VCaP (cell line): Measurements from ENCODE around the gene BTBD10.

ENCODE experiments used
- H3K27ac ChIP-seq: fragments of 450-650 bp; 2 replicates; pipeline ENCODE4 v1.5.1; 2017
- TF ChIP-seq, protein P1 (sequence below): fragments of 450-650 bp; conservative IDR thresholded peaks from 2 replicates; pipeline ENCODE4 v1.5.1; 2017; ENCODE audit warnings: mild to moderate bottlenecking, moderate library complexity

The BTBD10 gene

DNA sequence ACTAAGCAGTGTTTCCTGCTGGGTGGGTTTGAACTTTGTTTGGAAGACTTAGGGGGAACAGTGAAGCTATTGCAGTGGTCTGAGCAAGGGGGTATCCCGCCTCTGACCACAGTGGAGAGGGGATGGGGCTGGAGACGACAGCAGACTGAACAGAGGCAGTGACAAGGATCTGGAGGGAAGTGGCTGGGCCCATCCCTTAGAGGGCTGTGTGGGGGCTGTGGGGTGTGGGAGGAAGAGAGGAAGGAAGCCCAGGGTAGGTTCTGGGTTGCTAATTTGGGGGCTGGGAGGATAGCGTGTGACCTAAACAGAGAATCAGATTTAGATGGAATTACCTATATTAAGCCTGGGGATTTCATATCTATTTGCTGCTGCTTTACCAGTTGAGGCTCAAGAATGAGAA, 114.7 kb downstream of the BTBD10 start:
- TF ChIP-seq, protein P1, sequence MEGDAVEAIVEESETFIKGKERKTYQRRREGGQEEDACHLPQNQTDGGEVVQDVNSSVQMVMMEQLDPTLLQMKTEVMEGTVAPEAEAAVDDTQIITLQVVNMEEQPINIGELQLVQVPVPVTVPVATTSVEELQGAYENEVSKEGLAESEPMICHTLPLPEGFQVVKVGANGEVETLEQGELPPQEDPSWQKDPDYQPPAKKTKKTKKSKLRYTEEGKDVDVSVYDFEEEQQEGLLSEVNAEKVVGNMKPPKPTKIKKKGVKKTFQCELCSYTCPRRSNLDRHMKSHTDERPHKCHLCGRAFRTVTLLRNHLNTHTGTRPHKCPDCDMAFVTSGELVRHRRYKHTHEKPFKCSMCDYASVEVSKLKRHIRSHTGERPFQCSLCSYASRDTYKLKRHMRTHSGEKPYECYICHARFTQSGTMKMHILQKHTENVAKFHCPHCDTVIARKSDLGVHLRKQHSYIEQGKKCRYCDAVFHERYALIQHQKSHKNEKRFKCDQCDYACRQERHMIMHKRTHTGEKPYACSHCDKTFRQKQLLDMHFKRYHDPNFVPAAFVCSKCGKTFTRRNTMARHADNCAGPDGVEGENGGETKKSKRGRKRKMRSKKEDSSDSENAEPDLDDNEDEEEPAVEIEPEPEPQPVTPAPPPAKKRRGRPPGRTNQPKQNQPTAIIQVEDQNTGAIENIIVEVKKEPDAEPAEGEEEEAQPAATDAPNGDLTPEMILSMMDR = no peak
- no peak overlapping the region for H3K27ac ChIP-seq

DNA sequence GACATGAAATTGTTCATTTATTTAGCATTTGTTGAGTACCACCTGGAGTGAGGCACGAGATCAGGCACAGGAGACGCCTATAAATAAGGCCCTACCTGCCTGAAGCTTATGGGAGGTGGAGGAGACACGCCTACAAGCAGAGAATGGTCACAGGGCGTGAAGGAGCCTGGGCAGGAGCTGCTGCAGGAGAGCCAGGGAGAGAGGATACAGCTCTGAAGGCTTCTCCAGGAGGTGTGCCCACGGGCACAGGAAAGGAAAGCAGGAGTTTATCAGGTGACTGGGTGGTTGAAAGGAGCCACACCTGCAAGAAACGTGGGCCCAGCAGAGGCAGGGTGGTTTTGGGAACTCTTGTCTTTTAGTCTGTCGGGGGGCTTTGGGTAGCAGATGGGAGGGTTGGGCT, 115.1 kb downstream of the BTBD10 start:
- TF ChIP-seq, protein P1 = no peak
- H3K27ac ChIP-seq = no peak overlapping the region

GRCh38 chr11:13346470-13346869, 116.6 kb downstream of the BTBD10 start:
- TF ChIP-seq, protein P1 = no peak
- H3K27ac ChIP-seq = no peak overlapping the region

DNA sequence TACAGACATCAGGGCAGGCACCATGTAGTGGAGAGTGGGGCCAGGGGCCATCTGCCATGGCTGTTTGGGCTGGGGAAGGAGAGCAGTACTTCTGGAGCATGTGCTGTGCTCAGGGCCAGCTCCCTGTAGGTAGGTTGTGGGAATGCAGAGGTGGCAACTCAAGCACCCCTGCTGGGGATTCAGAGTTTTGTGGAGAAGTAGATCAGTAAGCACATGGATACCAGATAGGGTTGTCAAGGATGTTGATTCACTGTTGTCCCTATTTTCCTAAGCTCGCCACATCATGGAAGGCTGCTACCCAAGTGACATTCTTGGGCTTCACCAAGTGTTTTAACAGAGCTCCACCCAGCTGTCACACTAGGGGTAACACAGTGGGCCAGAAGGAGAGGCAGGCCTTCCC, 118.2 kb downstream of the BTBD10 start:
- TF ChIP-seq, protein P1 = no peak
- H3K27ac ChIP-seq = no peak overlapping the region

- TF ChIP-seq, protein P1 = peak; percentile 88
- H3K27ac ChIP-seq = no peak overlapping the region
Measured at GRCh38 chr11:13343931-13344717, 118.9 kb downstream of the BTBD10 start.

DNA sequence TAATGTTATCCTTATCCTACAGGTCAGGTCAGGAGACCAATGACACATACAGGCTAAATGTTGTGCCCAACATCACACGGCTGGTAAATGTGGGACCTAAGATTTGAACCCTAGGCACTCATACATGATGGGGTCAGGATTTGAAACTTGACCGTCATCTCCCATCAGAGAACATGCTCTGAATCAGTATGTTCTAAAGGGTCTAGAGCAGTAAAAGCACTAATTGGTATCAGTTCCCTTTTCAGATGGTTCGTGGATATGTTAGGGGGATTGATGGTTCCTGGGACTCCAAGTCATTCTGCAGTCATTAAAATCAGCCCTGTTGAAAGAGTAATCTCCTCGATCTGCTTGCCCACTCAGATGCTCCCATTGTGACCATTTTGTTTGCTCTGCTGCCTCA, 120.0 kb downstream of the BTBD10 start:
- TF ChIP-seq, protein P1 = no peak
- no peak overlapping the region for H3K27ac ChIP-seq

DNA sequence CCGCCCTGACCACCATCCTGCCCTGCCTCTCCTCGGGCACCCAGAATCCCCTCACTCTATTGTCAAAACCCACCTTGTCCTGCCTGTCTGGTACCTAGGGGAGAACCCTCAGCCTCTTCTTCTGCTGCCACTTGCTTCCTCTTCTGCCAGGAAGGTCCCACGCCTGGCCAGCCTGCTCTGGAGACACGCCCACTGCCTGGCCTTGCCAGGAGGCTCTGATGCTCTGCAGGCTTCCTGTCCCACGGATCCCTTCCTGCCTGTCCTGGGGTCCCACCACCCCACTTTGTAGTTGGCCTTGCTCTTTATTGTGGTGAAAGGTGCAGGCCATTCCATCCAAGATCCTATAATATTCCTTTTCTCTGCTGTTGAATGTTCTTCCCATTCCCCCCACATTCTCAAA, 122.0 kb downstream of the BTBD10 start:
- TF ChIP-seq, protein P1 = no peak
- peak overlapping the region; percentile 68; the same call in 1 of the 2 replicates for H3K27ac ChIP-seq
